ENCODE measurements around the gene COMMD3.
A peak's percentile ranks its signal among the peaks of the same experiment; 100 is the strongest.
"Not testable (repeated sequence)": the region's sequence is repeated elsewhere in the genome, so short reads cannot be mapped to it uniquely, and the experiment has no call there.

The COMMD3 gene

DNA sequence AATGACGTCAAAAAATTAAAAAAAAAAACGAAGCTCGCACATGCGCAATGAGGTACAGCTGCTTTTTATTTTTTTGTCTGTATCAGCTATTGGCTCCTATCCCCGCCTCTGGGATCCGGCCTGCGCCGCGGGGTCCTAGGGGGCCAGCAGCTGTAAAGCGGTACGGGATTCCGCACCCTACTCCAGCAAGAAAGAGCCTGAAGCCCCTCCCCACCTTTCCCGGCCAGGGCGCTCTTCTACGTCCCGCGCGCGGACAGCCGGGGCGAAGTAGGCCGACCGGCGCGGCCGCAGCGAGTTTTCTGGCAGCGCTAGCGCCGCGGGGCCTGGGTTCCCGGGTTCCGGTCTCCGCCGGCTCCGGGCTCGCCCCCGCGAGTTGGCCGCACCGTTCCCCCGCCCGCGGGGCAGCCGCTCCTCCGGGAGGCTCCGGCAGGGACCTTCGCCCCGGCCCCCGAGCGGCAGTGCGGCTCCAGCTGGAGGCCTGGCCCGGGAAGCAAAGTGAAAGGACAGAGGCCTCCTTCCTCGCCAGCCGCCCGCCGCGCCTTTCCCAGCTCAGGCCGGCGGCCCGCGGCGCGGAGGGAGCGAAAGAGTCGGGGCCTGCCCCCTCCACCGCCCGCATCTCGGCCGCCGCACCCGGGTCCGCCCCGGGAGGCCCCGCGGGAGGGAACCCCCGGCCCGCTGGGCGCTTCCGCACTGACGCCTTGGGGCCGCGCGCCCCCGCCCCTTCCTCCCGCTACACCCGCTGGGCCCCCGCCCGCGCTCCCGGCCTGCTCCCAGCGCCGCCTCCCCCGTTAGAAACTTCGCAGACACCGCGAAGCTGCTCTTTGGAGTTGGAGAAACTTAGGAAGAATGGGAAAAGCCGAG, 24.4 kb downstream of the COMMD3 start:
- DNase-seq = peak; percentile 65

DNA sequence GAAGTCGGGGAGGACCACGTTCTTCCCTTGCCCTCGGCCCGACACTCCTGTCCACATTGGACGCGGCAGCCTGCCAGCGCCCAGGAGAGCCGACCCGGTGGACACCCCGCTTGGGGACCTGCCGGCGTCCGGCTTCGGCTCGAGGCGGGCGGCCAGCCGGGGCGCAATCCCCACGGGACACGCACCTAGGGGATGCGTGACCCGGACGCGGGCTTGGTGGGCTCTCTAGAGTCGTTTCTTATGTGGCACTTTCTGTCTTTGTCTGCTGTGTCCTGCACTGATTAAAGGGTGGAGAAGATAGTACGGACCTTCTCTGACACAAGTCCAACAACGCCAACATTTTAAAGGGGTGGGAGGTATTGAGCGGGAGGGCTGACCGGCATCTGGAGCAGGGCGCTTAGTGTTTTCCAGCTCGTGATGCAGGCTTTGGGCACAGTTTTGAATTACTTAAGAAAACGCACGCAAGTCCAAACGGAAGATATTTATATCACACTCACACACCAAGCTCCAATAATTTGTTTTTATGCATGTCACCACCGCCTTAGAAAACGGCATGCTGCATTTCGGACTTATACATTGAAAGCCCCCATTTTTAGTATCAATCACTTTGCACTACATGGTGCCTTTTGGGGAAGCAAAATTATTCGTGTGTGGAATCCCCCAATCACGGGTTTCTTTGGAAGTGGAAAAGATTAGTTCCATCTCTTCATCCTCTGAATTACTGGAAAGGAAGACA, 25.2 kb downstream of the COMMD3 start:
- DNase-seq = no peak

DNA sequence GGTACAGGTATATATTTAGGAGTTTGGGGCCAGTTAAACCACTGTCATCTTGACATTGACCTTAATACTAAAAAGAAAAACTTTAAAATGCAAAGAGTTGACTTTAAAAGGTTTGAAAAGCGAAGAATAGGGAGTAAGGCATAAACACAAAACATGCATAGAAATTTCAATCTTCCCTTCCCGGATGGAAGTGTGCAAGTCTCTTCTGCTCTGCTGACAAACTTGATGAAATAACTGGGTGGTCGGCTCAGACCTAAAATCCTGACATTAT, 25.7 kb downstream of the COMMD3 start:
- no peak for DNase-seq

DNA sequence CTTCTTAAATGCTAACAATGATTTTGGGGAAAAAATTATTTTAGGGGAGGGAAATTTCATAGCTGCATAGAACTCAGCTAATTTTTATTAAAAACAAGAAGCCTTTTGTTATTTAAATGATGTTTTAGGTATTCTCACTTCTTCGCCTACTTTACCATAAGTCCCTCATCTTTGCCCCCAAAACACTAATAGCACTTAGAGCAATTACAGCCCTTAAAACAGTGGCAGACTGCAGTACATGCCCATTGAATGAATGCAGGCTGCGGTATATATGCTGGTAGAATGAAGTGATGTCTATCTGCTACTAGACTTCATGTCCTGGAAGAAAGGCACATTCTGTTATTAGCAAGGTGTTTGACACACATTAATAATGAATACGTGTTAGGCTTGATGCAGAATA, 26.2 kb downstream of the COMMD3 start:
- DNase-seq = no peak

DNA sequence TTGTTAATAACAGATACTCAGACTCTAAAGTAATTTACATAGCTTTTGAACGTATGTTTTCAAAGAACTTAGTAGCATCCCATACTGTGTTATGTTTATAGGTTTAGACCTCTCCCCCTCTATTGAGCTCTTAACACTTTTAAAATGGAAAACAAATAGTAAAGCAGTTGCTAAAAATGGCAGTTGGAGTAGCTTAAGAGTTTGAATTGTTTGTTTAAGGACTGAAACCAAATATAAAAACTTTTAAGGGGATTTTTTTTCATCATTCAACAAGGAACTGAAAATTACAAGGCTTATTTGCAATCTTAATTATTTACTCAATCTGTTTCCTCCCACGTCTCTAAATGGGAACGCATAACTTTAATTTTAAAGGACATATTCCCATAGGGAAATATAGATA, 27.5 kb downstream of the COMMD3 start:
- DNase-seq = no peak

DNA sequence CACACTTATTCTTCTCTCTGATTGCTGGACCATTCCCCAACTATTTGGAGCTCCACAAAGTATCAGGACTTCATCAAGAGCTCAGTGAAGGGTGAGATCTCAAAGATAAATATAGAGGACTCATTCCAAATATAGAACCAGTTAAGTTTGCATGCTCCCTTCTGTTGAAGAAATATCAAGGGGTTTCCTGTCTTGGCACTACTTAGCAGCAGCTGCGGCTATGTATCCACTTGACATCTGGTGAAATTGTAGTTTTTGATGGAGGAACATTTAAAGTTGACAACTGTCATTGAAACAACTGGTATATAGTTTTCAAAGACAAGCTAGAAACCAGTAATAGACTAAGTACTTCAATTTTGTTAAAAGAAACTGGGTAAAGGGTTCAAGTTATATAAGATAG, 28.1 kb downstream of the COMMD3 start:
- DNase-seq = no peak

DNA sequence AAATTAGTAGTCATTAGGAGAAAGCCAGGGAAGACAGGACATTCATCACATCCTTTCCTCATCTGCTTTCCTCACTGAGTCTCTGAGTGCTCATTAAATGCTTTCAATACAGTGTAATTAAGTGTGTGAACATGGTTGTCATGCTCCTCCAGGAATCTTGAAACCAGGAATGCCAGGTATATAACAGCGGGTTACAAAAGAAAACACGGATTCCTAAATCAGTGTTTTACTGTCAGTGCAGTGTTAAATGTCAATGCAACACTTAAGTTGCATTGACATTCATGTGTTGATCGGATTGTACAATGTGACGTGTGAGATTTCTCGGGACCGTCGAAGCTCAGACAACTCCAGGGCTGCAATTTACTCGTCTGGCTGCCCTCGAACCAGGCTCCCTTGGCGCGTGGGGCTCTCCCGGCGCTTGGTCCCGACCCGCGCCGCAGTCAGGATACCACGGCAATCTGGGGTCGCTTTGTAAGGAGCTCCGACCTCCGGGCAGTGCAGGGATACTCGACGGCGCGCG, 28.7 kb downstream of the COMMD3 start:
- no peak for DNase-seq

DNA sequence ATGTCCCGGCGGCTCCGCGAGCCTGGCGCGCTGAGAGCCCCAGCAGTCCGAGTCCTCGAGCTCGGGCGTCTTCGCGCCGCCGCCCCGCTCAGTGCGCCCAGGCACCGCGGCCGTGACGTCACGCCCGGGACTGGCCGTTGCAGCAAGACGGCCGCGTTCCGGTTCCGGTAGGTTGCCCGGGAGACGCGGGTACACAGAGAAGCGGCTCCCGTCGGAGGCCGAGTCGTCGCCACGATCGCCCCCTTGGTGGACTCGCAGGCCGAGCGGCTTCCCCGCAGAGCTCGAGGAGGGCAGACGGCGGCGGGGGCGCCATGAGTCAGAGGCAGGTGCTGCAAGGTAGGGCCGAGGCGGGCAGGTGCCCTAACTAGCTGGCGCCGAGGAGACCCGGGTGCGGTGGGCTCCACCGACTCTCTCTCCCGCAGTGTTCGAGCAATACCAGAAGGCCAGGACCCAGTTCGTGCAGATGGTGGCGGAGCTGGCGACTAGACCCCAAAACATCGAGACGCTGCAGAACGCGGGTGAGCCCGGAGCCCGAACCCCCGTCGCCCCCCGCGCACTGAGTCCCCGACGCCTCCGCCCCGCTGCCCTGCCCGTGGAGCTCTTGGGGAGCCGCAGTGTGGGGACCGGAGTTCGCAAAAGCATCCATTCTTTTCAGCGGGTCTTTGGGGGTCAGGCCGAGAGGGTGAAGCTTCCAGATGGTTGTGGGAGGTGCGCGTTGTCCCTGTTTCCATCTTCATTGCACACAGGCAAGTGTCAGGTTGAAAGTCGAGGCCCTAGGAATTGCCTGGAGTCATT, 29.3 kb downstream of the COMMD3 start, which contains the start of gene SPAG6:
Gene SPAG6, plus strand, starts transcription at position 196 of the 795 bp plus-strand sequence. Its CDS starts 116 bp downstream, at position 312.
- no peak for DNase-seq

DNA sequence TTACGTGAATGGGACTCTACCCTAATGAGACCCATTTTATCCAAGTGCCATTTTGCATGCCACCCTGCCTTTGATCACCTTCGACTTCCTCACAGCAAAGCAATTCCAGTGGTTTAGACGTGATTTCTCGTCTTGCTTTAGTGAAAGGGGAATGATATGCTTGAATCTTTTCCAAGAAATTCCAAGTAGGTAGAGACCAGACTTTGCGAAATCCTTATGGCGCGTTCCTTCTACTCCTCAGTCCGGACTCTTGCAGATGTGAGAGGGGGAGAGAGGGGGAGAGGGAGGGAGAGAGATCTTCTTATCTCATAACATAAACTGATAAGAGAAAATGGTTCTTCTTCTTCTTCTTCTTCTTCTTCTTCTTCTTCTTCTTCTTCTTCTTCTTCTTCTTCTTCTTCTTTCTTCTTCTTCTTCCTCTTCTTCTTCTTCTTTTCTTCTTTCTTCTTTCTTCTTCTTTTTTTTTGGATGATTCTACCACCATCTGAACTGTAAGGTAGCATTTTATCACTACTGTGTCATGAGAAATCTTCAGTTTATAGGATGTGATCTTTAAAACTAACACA, 30.0 kb downstream of the COMMD3 start:
- DNase-seq = no peak

DNA sequence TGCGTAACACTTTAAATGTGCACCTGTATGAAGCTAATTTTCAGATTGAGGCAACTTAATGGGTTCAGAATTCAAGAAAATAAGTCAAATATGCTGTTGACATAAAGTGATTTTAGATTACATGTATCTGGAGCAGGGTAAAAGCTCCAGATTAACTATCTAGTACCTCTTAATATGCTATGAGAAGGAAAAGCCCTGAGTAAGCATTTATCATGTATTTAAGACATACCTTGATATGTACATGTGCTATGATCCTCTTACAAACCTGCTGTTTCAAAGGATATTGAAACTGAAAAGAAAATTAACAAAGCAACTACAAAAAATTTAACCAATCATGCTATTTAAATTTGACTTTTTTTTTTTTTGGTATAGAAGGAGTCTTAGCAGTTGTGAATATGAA, 33.6 kb downstream of the COMMD3 start:
- no peak for DNase-seq

DNA sequence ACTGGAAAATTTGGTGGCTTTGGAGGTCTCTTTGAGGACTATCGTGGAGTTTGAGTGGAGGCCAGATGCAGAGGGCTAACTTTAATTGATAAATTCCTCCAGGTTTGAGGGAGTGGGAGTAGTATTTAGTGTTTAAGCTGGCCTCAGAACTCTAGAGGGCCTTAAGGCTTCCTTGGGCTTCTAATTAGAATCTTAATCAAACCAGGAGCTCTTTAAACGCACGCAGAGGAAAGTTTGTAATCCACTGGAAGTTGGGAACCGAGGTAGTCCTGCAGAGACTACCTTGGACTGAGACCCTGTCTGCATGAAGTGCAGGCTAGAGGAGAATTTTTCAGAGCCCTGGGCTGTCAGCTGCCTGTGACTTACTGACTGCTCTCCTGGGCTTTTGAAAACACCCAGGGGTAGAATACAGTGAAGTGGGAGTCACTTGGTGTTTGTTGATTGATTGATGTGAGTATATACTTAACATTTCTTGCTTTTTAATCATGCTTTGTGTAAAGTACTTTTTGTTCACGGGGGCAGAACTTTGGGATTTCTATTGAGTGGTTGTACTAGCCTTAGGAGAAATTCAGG, 35.0 kb downstream of the COMMD3 start:
- no peak for DNase-seq

DNA sequence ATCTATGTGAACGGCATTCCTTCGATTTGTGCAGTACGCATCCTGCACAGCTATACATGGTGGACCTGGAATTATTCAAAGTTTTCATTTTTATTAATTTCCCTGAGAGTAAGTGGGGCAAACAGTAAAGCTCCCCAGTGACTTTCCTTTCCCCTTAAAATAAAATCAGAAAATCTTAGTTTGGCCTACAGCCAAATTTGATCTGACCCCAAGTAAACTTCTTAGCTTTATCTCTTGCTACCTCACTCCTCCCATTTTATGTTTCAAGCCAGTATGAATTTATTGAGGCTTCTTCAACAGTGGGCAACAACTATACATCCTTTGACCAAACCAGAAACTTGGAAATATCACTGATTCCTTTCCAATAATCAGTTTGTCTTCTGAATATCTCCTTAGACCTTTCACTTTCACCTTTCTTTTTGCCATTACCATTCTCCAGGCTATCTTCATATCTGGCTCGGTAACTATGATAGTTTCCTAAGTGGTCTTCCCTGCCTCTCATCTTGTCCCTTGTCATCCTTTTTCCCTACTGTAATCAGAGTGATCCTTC, 40.2 kb downstream of the COMMD3 start:
- DNase-seq = no peak

DNA sequence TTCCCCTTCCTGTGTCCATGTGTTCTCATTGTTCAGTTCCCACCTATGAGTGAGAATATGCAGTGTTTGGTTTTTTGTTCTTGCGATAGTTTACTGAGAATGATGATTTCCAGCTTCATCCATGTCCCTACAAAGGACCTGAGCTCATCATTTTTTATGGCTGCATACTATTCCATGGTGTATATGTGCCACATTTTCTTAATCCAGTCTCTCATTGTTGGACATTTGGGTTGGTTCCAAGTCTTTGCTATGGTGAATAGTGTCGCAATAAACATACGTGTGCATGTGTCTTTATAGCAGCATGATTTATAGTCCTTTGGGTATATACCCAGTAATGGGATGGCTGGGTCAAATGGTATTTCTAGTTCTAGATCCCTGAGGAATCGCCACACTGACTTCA, 41.6 kb downstream of the COMMD3 start:
- not testable (repeated sequence) for DNase-seq

DNA sequence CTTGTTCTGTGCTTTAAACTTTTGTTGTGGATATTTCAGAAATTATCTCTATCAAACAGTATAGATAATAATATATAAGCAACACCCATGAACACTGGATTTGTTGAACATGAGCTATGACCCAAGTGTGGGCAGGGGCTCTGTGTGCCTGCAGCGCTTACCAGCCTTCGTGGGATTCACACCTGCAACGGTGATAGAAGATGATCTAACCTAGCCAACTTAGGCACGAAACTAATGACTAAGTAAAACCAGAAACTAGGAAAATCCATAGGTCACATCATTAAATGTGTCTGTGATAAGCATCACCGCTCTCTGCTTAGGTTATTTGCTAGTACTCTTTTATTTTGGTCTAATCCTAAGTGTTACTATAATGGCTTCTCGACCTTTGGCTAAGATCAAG, 47.1 kb downstream of the COMMD3 start:
- no peak for DNase-seq

DNA sequence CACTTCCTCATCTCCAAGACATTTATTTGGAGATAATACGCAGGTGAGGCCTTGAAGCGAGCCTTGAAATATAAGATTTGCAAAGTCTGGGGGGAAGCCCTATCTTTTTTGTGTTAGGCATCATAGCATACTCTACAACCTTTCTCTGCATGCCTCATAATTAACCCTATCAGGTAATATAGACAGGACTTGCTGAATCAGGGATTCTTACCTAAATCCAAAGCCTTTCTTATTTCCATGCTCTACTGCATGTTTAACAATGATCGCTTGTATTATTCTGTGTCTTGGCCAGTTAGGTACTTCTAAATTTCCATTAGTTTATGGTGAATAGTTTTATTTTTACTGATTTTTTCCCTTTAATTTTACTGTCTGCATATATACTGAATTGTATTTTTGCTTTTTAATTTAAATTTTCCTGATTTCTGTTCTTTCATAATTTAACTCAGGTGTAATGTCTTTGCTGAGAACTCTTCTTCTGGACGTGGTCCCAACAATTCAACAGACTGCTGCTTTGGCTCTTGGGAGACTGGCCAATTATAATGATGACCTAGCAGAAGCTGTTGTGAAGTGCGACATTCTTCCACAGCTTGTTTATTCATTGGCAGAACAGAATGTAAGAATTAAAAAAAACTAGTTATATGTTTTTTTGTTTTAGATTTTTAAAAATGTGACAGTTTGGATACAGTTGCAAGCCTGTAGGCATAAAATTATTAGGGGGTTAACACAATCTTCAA, 48.4 kb downstream of the COMMD3 start:
- no peak for DNase-seq

DNA sequence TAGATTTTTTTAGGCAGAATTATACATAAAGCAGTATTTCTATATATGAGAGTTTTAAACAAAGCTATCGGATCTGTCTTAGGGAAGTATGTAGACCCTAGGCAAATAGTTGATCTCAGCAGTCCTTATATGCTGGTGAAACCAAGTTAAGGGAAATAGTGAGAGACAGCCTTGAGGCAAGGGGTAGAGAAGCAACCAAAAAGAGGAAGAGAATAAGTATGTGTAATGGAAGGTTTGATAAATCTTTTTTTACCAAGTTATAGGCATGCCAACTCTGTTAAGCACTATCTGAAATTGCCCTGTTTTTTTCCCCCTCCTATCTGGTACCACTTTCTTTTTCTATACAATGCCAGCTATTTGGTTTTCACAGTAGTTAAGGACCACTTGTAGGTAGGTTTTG, 49.0 kb downstream of the COMMD3 start:
- DNase-seq = no peak

DNA sequence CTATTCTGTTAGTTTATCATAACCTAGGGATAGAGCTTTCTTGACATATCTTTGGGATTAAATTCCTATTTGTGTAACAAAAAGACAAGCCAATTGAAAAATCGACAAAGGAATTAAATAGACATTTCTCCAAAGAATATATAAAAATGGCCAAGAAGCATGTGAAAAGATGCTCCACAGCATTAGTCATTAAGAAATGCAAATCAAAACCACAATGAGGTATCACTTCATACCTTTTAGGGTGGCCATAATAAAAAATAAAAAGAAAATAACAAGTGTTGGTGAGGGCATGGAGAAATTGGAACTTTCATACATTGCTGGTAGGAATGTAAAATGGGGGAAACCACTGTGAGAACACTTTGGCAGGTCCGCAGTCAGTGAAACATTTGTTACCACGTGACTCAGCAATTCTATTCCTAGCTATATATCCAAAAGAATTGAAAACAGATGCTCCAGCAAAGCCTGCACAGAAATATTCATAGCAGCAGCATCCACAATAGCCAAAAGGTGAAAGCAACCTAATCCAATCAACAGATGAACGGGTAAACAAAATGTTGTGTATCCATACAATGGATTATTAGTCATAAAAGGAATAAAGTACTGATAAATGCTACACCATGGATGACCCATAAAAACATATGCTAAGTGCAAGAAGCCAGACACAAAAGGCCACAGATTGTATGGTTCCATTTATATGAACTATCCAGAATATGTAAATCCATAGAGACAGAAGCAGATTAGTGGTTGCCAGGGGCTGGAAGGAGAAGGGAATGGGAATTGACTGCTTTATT, 49.7 kb downstream of the COMMD3 start:
- no peak for DNase-seq

DNA sequence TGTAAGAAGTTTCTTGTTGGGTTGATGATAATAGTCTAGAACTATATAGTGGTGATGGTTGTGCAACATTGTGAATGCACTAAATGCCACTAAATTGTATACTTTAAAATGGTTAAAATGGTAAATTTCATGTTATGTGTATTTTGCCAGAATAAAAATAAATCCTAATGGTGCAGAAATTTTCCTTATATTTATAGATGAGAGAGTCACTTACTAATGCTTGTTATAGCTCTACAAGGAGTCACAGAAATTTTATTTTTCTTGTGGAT, 50.2 kb downstream of the COMMD3 start:
- no peak for DNase-seq

DNA sequence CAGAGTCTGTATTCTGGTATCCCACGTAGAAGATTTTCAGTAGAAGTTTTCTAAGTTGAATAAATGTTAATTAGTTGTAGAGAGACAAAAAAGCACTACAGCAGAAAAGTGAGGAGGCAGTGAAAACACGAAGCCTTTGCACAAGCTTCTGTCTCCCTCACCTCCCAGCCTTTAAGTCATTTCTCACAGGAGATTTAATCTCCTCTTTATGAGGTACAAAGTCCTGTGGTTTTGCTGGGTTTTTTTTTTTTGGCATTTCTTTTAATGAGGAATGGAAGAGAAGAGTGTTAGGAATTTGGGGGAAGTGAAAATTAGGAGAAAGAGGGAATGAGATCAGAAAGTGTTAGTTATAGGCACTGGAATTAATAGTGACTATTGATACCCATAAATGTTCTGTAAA, 50.6 kb downstream of the COMMD3 start:
- no peak for DNase-seq

DNA sequence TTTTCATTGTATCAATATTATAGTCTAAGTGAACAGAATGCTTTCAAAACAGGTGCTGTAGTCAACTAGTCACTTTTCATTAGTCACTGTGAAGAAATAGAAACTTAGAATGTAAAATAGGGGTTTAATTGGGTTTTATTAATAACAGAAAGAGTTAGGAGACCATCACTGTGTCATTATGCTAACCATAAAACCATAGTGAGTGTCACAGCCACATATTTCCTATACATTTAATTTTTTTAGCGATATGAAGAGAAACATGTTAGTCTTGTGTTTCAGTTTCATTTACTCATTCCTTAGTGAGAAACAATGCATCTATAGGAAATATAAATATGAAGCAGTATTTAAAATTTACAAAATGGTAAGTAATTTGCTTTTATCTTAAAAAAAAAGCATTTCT, 51.3 kb downstream of the COMMD3 start:
- DNase-seq = no peak

DNA sequence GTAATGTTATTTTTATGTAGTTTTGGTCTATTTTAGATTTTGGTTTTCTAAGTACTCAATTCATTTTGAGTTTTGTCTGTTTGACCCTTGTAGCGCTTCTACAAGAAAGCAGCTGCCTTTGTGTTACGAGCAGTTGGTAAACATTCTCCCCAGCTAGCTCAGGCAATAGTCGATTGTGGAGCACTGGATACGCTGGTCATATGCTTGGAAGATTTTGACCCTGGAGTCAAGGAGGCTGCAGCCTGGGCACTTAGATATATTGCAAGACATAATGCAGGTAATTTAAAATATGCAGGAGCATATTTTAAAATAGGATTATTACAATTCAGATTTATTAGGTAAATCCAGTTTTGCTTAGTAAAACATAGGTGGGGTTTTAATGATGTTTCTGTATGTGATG, 52.2 kb downstream of the COMMD3 start:
- no peak for DNase-seq
